Right lobe of liver (tissue), 4 donors: ENCODE results near the gene WDR13.

Experiments used
- CTCF ChIP-seq, 4 donors: fragments of 200-600 bp in 3 of 4; fragments of 450-650 bp in 1 of 4; IDR thresholded peaks; one replicate each; pipeline versions ENCODE4 v1.5.1 to v1.8.0; 2016 to 2022; ENCODE audit warnings: antibody characterized with exemption in 4 of 4, mild to moderate bottlenecking in 2 of 4
- POLR2A ChIP-seq: fragments of 450-650 bp; IDR thresholded peaks from one replicate; pipeline ENCODE4 v1.6.1; 2017; ENCODE audit warnings: antibody characterized with exemption, mild to moderate bottlenecking
- donor health status: DM: no; HTN: no; CAD: no.
- donor health status: DM: no; HTN: no; CAD: no.
- donor health status: DM: no; HTN: yes; CAD: no.

DNA sequence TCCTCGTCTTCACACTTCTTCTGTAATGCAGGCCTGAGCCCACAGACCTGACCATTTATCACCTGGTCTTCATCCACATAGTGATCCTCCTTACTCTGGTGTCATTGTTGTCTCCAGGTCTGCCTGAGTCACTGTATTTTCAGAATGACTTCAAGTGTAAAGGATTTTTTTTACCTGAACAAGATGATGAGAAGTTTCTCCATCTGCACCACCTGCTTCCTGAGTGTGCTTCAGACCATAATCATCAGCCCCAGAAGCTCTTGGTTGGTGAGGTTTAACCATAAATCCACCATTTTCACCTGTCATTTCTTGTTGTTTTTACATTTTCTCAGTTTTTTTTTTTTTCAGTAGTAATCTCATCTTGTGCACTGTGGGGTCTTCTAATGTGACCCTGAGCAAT lies 39.0 kb downstream of the WDR13 start:
- TF ChIP-seq CTCF (IDR thresholded peaks at IDR 0.05) (no peak), POLR2A (no peak)
